ENCODE measurements around the gene SAMD11. TPM values are rescaled to one million over a fixed set of nuclear protein-coding genes. Genes with fewer than 3 reads are reported as not detected.
A peak's percentile ranks its signal among the peaks of the same experiment; 100 is the strongest.

SAMD11 gene
- total and polyA plus RNA-seq, 8 donors = 3.5 to 23.3 (median 4.6) TPM; not detected in 1

DNA sequence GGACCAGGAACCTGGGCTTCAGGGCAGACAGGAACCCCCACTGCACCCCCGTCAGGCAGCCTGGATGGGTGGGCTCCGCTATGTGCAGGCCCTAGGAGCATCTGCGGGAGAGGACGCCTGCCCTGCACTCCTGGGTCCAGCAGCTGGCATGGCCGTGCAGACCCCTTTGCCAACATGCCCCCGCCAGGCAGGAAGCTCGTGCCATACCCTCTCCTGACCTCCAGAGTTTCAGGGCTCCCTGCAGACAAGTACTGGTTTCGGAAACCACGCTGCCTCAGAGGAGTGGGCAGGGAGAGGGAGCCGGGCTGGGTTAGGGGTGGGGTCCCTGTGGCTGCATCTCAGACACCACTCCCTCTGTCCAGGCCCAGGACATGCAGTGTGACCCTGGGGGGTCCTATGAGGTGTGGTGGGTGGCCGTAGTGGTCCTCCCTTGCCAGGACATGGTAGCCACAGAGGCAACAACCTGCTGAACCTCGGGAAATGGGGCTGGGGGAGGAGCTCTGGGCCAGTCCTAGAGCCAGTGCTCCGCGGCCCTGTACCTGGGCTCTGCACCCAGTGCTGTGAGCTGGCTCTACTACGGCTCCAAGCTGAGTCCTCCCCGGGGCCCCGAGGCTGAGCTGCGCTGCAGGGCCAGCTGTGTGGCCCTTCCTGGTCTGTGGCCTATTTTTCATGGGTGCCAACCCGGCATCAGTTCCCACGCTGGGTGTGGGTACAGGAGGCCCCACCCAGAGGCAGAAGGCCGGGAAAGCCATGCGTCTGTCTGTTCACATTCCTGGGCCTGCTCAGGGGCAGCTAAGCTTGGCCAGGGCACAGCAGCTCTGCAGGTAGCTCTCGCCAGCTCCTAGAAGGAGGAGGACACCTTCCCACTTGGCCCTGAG, 44.0 kb downstream of the SAMD11 start:
- Histone ChIP-seq H3K4me1 (peaks cover 16 to 27% (median 23%) of the 10 kb centered on the region in 4 donors), H3K4me3 (peak overlapping the region in 2 of 4 donors; percentile 71 to 74), H3K27me3 (peaks cover 11 to 64% (median 32%) of the 10 kb centered on the region in 3 donors), H3K9me3 (no peaks in the 10 kb centered on the region), H3K36me3 (peaks cover 9 to 21% (median 18%) of the 10 kb centered on the region in 4 donors), H3K27ac (no peak overlapping the region)
- intact Hi-C loops (cut with DNase I; ENCODE audit: low total_unique reads) = no loop called here
- 64 to 70% (median 68%) methylated on average over 10 to 23 of the region's 23 CpGs for WGBS, 5 donors
- no peak for DNase-seq
- no peak for TF ChIP-seq EP300 (IDR thresholded peaks at IDR 0.05)
- TF ChIP-seq, protein P1, sequence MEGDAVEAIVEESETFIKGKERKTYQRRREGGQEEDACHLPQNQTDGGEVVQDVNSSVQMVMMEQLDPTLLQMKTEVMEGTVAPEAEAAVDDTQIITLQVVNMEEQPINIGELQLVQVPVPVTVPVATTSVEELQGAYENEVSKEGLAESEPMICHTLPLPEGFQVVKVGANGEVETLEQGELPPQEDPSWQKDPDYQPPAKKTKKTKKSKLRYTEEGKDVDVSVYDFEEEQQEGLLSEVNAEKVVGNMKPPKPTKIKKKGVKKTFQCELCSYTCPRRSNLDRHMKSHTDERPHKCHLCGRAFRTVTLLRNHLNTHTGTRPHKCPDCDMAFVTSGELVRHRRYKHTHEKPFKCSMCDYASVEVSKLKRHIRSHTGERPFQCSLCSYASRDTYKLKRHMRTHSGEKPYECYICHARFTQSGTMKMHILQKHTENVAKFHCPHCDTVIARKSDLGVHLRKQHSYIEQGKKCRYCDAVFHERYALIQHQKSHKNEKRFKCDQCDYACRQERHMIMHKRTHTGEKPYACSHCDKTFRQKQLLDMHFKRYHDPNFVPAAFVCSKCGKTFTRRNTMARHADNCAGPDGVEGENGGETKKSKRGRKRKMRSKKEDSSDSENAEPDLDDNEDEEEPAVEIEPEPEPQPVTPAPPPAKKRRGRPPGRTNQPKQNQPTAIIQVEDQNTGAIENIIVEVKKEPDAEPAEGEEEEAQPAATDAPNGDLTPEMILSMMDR (IDR thresholded peaks at IDR 0.05) = no peak
- TF ChIP-seq POLR2A (IDR thresholded peaks at IDR 0.05) = no peak
- no peak for TF ChIP-seq POLR2AphosphoS5 (IDR thresholded peaks at IDR 0.05)

DNA sequence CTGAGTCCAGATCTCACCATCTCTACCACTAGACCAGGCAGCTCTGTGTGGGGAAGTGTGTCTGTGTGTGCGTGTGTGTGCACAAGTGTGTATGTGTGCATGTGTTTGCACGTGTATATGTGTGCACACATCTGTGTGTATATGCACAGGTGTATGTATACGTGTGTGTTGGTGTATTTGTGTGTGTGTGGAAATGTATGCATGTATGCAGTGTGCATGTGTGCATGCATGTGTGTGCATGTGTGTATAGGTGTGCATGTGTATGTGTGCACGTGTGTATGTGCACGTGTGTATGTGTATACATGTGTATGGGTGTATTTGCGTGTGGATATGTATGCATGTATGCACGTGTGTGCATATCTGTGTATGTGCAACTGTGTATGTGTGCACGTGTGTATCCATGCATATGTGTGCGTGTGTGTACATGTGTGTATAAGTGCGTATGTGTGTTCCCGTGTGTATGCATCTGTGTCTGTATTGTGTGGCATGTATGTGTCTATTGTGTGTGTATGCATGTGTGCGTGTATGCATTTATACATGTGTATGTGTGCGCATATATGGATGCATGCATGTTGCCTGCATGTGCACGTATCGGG, 45.6 kb downstream of the SAMD11 start:
- no peak overlapping the region for H3K4me3 ChIP-seq
- DNase-seq = no peak
- intact Hi-C loops (cut with DNase I; ENCODE audit: low total_unique reads) = no loop called here
- H3K27me3 ChIP-seq = peaks cover 11 to 80% (median 33%) of the 10 kb centered on the region in 3 donors
- peaks cover 0 to 5% (median 3%) of the 10 kb centered on the region in 4 donors for H3K36me3 ChIP-seq
- peaks cover 16 to 27% (median 23%) of the 10 kb centered on the region in 4 donors for H3K4me1 ChIP-seq
- H3K9me3 ChIP-seq = no peaks in the 10 kb centered on the region
- 80 to 85% (median 83%) methylated on average over 15 of the region's 15 CpGs for WGBS, 5 donors
- TF ChIP-seq EP300 (IDR thresholded peaks at IDR 0.05) (no peak), POLR2AphosphoS5 (IDR thresholded peaks at IDR 0.05) (no peak)
- TF ChIP-seq, protein P1 (IDR thresholded peaks at IDR 0.05) = no peak
- no peak overlapping the region for H3K27ac ChIP-seq

DNA sequence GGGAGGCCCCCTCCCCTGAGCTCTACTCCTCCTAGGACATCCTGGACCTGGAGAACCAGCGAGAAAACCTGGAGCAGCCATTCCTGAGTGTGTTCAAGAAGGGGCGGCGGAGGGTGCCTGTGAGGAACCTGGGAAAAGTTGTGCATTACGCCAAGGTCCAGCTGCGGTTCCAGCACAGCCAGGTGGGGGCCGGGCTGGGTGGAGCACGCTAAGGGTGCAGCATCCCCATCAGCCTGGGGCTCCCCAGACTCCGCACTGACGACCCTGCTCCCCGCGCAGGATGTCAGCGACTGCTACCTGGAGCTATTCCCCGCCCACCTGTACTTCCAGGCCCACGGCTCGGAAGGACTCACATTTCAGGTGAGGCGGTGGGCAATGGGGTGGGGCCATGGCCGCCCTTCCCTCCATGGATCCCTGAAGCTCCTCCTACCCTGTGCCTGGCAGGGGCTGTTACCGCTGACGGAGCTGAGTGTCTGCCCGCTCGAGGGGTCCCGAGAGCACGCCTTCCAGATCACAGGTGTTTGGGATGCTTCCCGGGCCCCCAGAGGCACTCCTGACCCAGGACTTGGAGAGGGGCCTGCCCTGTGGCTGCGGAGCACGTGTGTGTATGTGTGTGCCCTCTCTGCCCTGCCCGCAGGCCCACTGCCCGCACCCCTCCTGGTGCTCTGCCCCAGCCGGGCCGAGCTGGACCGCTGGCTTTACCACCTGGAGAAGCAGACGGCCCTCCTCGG, 46.7 kb downstream of the SAMD11 start:
- peaks cover 11 to 91% (median 36%) of the 10 kb centered on the region in 3 donors for H3K27me3 ChIP-seq
- peaks cover 16 to 30% (median 24%) of the 10 kb centered on the region in 4 donors for H3K4me1 ChIP-seq
- TF ChIP-seq POLR2A (IDR thresholded peaks at IDR 0.05) (no peak), POLR2AphosphoS5 (IDR thresholded peaks at IDR 0.05) (no peak), EP300 (IDR thresholded peaks at IDR 0.05) (no peak)
- TF ChIP-seq, protein P1 (IDR thresholded peaks at IDR 0.05) = no peak
- H3K4me3 ChIP-seq = no peak overlapping the region
- no peak overlapping the region for H3K27ac ChIP-seq
- intact Hi-C loops (cut with DNase I; ENCODE audit: low total_unique reads) = no loop called here
- H3K9me3 ChIP-seq = no peaks in the 10 kb centered on the region
- H3K36me3 ChIP-seq = no peaks in the 10 kb centered on the region
- no peak for DNase-seq
- WGBS, 5 donors = 19 to 43% (median 29%) methylated on average over 15 to 33 of the region's 33 CpGs
